HepG2 (cell line): ENCODE results near the gene ECSCR. TPM values are rescaled to one million over a fixed set of nuclear protein-coding genes. Genes with fewer than 3 reads are reported as not detected.

Source experiments
- ARNTL ChIP-seq: sonication (generic); formaldehyde crosslinking; IDR thresholded peaks from 2 replicates; pipeline ENCODE4 v1.4.0; 2020; ENCODE audit warnings: mild to moderate bottlenecking, missing genetic modification reagents
- ASH2L ChIP-seq: fragments of 300-600, 200-600 bp; sonication (generic); IDR thresholded peaks from 2 replicates; pipeline ENCODE4 v1.7.0; 2017; ENCODE audit warnings: low read depth, mild to moderate bottlenecking, moderate library complexity, mixed read lengths, low read length; ENCODE audit not compliant: insufficient read length
- HIVEP1 ChIP-seq: sonication (generic); formaldehyde crosslinking; IDR thresholded peaks from 2 replicates; pipeline ENCODE4 v1.4.0; 2020; ENCODE audit warnings: mild to moderate bottlenecking, missing genetic modification reagents
- IRF9 ChIP-seq: sonication (generic); formaldehyde crosslinking; IDR thresholded peaks from 2 replicates; pipeline ENCODE4 v1.8.0; 2022; ENCODE audit warnings: missing genetic modification reagents, mild to moderate bottlenecking, borderline replicate concordance
- MEIS2 ChIP-seq: sonication (generic); formaldehyde crosslinking; IDR thresholded peaks from 2 replicates; pipeline ENCODE4 v1.9.0; 2021; ENCODE audit warnings: mild to moderate bottlenecking, missing genetic modification reagents
- MIXL1 ChIP-seq: IDR thresholded peaks from 2 replicates; pipeline ENCODE4 v1.6.1; 2016
- MTERF4 ChIP-seq: sonication (generic); formaldehyde crosslinking; IDR thresholded peaks from 2 replicates; pipeline ENCODE4 v1.8.0; 2023; ENCODE audit warnings: mild to moderate bottlenecking, missing genetic modification reagents
- NCOA5 ChIP-seq: sonication (generic); formaldehyde crosslinking; IDR thresholded peaks from 2 replicates; pipeline ENCODE4 v1.4.0; 2020; ENCODE audit warnings: missing genetic modification reagents
- PPARG ChIP-seq: conservative IDR thresholded peaks from 2 replicates; pipeline ENCODE4 v1.6.1; 2016; ENCODE audit warnings: missing biosample characterization, missing genetic modification reagents
- SMC3 ChIP-seq: IDR thresholded peaks from 2 replicates; pipeline ENCODE4 v1.6.1; 2011; ENCODE audit warnings: low read length, improper control_type of control experiment
- TEAD2 ChIP-seq: sonication (generic); formaldehyde crosslinking; IDR thresholded peaks from 2 replicates; pipeline ENCODE4 v1.9.0; 2021; ENCODE audit warnings: missing genetic modification reagents
- ZBTB14 ChIP-seq: sonication (generic); formaldehyde crosslinking; IDR thresholded peaks from 2 replicates; pipeline ENCODE4 v1.4.0; 2020; ENCODE audit warnings: missing genetic modification reagents
- ZNF180 ChIP-seq: sonication (generic); formaldehyde crosslinking; IDR thresholded peaks from 2 replicates; pipeline ENCODE4 v1.4.0; 2020; ENCODE audit warnings: low read depth, missing genetic modification reagents, borderline replicate concordance
- ZNF20 ChIP-seq: sonication (generic); formaldehyde crosslinking; IDR thresholded peaks from 2 replicates; pipeline ENCODE4 v1.4.0; 2020; ENCODE audit warnings: mild to moderate bottlenecking, moderate library complexity, missing genetic modification reagents
- ZNF224 ChIP-seq: sonication (generic); formaldehyde crosslinking; IDR thresholded peaks from 2 replicates; pipeline ENCODE4 v1.5.0; 2020; ENCODE audit warnings: mild to moderate bottlenecking, missing genetic modification reagents
- ZNF280B ChIP-seq: sonication (generic); formaldehyde crosslinking; IDR thresholded peaks from 2 replicates; pipeline ENCODE4 v1.5.0; 2020; ENCODE audit warnings: missing genetic modification reagents, mild to moderate bottlenecking, borderline replicate concordance
- ZNF33B ChIP-seq: sonication (generic); formaldehyde crosslinking; IDR thresholded peaks from 2 replicates; pipeline ENCODE4 v1.5.1; 2020; ENCODE audit warnings: mild to moderate bottlenecking, missing genetic modification reagents
- ZNF367 ChIP-seq: sonication (generic); formaldehyde crosslinking; IDR thresholded peaks from 2 replicates; pipeline ENCODE4 v1.4.0; 2020; ENCODE audit warnings: missing genetic modification reagents, borderline replicate concordance
- ZNF609 ChIP-seq: sonication (generic); formaldehyde crosslinking; IDR thresholded peaks from 2 replicates; pipeline ENCODE4 v1.4.0; 2020; ENCODE audit warnings: mild to moderate bottlenecking, missing genetic modification reagents, borderline replicate concordance
- polyA plus RNA-seq, 8 experiments: library from polyadenylated mRNA; depleted of rRNA in 3 of 8; stranded (reverse) in 7 of 8; unstranded in 1 of 8; fragments of >200 nt; fragmentation: Illumina TruSeq in 4 of 8; extraction: Trizol in 4 of 8; gene quantifications; 2 replicates each; pipeline versions ENCODE4 v1.2.1 to v1.2.3, GENCODE V29; 2011 to 2016; ENCODE audit warnings: low read depth in 4 of 8, missing spikeins in 1 of 8, mixed read lengths in 1 of 8; ENCODE audit not compliant: insufficient read depth in 1 of 8
- total RNA-seq, 5 experiments: library from RNA; depleted of rRNA; stranded (reverse); fragments of >200 nt; fragmentation: Illumina TruSeq; extraction: Trizol; gene quantifications; 2 replicates each; pipeline ENCODE4 v1.2.3, GENCODE V29; 2016; ENCODE audit warnings: low read depth in 1 of 5

ECSCR gene
- total and polyA plus RNA-seq, 2 of the 13 experiments (the other 11 are each of a cell fraction or from before 2014, with no cell fraction given): 0.18 TPM; not detected in 1

GRCh38 chr5:139402561-139403158, 59.9 kb downstream of the ECSCR start (continued):
- no peak for TF ChIP-seq ASH2L
- no peak for TF ChIP-seq ZNF280B (CRISPR knock-in tag)
- no peak for TF ChIP-seq ZNF33B (CRISPR knock-in tag)
- TF ChIP-seq ZBTB14 (CRISPR knock-in tag): no peak
- no peak for TF ChIP-seq IRF9 (CRISPR knock-in tag)
- TF ChIP-seq ZNF20 (CRISPR knock-in tag): no peak
- TF ChIP-seq PPARG (CRISPR knock-in tag): peak; percentile 29; the same call in 1 of the 2 replicates
- TF ChIP-seq ZNF609: no peak
- peak; percentile 44; the same call in 1 of the 2 replicates for TF ChIP-seq SMC3
- TF ChIP-seq MEIS2 (CRISPR knock-in tag): no peak
- no peak for TF ChIP-seq ZNF180 (CRISPR knock-in tag)
- TF ChIP-seq ZNF367 (CRISPR knock-in tag): no peak
- no peak for TF ChIP-seq ARNTL (CRISPR knock-in tag)
- TF ChIP-seq NCOA5 (CRISPR knock-in tag): no peak
- TF ChIP-seq MTERF4 (CRISPR knock-in tag): 0 out of 2 replicates have a peak, but pooled peaks have one; percentile 22
- no peak for TF ChIP-seq ZNF224 (CRISPR knock-in tag)
- no peak for TF ChIP-seq HIVEP1 (CRISPR knock-in tag)
- TF ChIP-seq MIXL1 (CRISPR knock-in tag): no peak
- TF ChIP-seq TEAD2: no peak
